GM21515 (cell line): Measurements from ENCODE around the gene SNRNP48.

Source experiments
- ATAC-seq: cut with Tn5 transposase; IDR thresholded peaks from one replicate; pipeline ENCODE4 v1.9.1; 2021; ENCODE audit not compliant: unreplicated experiment

Gene SNRNP48

GRCh38 chr6:7559196-7559595 lies 30.8 kb upstream of the SNRNP48 start:
- ATAC-seq, result no peak

DNA sequence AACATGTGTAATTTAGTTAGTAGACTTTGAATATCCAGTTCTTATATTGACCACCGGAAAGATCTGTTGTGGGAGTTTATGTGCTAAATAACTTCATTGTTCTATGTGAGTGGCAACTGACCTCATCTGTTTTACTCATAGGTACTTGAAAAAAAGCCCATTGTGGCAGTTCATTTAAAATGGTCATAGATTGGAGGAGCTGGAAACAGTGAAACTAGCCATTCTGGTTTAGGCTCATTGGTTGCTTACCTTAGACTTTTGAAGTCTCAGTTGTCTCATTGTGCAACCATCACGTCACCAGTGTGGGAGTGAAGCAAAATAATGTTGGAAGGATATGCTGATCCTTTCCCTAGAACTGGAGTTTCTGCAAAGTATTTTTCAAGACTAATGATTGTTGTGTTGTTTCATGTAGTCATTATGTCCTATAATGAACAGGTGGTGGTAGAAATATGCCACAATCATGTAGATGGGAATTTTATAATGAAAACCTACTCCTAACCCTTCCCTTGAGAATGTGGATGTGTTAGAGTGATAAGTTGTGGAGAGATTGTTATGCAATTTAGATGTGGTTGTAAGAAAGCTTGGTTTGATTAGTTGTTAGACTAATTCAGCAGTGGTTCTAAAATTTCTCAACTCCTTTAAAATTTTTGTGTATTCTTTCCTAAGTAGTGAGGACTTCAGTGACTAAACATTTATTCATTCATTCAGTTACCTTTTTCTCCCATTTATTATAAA lies 30.2 kb upstream of the SNRNP48 start:
- ATAC-seq, result no peak

DNA sequence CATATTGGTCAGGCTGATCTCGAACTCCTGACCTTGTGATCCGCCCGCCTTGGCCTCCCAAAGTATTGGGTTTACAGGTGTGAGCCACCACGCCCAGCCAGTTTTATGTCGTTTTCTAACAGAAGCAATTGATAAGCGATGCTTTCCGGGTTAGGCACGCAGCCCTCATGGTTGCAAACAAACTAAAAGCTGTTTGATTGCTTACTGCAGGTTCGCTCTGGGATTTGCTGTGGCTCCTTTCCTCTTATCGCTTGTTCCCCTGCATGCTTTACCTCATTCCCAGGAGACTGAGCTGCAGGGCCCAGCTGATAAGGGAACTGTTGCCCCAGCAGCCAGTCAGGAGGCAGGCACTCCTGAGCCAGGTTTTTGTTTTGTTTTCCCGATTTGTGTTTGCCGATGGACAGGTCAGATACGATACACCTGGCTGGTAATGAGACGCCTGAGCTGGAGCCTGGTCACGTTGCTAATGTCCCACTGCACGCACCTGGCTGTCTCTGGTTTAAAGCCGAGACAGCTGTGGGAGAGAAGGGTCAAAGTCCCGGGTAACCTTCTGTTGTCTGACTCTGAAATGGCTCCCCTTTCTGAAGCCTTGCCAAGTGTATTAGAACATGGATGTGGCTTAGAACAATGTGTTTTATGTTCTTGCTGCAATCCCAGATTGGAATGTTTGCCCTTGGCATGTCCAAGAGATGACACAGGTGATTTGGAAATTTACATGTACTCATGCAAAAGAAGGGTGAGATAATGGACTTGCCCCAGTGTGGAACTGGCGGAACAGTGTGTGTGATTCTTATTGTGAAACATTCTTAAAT lies 28.6 kb upstream of the SNRNP48 start:
- ATAC-seq, result no peak

GRCh38 chr6:7562769-7563168 lies 27.2 kb upstream of the SNRNP48 start:
- no peak for ATAC-seq

GRCh38 chr6:7566107-7566506 lies 23.9 kb upstream of the SNRNP48 start:
- no peak for ATAC-seq

- no peak for ATAC-seq
Observed at GRCh38 chr6:7566617-7567173, 23.3 kb upstream of the SNRNP48 start.

DNA sequence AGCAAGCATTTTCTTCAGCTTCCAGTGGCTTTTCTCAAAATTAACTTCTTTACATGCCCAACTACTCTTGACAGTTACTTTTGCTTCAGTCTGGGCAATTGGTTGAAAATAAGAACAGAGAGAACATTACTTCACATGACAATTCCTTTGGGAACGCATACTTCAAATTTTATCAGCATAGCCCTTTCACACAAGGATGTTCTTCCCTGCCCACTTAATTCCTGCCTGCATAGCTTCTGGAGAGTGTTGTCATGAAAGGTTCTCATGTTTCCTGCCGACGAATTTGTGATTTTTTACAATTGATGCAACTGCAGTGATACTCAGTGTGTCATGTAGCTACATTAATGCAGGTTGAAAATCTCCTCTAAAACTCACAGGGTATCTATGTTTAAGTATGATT lies 22.0 kb upstream of the SNRNP48 start:
- no peak for ATAC-seq

DNA sequence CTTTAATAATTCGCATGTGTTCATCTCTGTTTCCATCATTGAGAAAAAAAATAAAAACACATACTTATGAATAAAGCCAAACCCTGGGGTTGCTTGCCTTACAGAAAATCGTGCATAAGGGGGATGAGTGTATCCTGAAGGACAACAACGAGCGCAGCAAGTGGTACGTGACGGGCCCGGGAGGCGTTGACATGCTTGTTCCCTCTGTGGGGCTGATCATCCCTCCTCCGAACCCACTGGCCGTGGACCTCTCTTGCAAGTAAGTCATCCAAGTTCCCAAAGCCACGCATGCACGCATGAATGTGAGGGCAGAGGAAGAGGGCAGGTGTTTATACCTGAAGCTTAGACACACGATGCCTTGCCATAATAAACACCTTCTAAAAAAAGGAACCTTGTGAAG lies 20.9 kb upstream of the SNRNP48 start:
- ATAC-seq, result no peak

GRCh38 chr6:7572213-7572943 lies 17.6 kb upstream of the SNRNP48 start:
- ATAC-seq, result no peak

DNA sequence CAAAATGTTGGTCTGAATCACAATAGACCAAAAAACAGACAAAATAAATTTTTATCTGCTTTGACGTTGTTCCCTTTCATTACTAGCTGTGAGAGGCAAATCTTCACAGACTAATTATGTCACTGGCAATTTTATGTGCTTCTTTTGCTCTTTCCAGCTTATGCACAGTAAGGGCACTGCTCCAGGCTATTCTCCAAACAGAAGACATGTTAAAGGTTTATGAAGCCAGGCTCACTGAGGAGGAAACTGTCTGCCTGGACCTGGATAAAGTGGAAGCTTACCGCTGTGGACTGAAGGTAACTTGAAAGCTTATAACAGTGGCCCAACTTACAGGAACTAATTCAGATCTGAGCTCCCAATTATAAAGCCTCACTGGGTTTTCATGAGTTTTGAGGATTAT lies 15.5 kb upstream of the SNRNP48 start:
- no peak for ATAC-seq

- ATAC-seq, result no peak
Observed at GRCh38 chr6:7578516-7578915, 11.5 kb upstream of the SNRNP48 start.

GRCh38 chr6:7578931-7579330 lies 11.1 kb upstream of the SNRNP48 start:
- ATAC-seq, result no peak

- ATAC-seq, result no peak
Observed at GRCh38 chr6:7579851-7580250, 10.1 kb upstream of the SNRNP48 start.

DNA sequence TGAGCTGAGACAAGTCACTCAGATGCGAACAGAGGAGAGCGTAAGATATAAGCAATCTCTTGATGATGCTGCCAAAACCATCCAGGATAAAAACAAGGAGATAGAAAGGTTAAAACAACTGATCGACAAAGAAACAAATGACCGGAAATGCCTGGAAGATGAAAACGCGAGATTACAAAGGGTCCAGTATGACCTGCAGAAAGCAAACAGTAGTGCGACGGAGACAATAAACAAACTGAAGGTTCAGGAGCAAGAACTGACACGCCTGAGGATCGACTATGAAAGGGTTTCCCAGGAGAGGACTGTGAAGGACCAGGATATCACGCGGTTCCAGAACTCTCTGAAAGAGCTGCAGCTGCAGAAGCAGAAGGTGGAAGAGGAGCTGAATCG lies 9.5 kb upstream of the SNRNP48 start:
- ATAC-seq, result no peak

DNA sequence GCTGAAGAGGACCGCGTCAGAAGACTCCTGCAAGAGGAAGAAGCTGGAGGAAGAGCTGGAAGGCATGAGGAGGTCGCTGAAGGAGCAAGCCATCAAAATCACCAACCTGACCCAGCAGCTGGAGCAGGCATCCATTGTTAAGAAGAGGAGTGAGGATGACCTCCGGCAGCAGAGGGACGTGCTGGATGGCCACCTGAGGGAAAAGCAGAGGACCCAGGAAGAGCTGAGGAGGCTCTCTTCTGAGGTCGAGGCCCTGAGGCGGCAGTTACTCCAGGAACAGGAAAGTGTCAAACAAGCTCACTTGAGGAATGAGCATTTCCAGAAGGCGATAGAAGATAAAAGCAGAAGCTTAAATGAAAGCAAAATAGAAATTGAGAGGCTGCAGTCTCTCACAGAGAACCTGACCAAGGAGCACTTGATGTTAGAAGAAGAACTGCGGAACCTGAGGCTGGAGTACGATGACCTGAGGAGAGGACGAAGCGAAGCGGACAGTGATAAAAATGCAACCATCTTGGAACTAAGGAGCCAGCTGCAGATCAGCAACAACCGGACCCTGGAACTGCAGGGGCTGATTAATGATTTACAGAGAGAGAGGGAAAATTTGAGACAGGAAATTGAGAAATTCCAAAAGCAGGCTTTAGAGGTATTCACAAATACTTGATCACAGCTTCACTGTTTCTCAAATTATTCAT lies 8.9 kb upstream of the SNRNP48 start:
- no peak for ATAC-seq

DNA sequence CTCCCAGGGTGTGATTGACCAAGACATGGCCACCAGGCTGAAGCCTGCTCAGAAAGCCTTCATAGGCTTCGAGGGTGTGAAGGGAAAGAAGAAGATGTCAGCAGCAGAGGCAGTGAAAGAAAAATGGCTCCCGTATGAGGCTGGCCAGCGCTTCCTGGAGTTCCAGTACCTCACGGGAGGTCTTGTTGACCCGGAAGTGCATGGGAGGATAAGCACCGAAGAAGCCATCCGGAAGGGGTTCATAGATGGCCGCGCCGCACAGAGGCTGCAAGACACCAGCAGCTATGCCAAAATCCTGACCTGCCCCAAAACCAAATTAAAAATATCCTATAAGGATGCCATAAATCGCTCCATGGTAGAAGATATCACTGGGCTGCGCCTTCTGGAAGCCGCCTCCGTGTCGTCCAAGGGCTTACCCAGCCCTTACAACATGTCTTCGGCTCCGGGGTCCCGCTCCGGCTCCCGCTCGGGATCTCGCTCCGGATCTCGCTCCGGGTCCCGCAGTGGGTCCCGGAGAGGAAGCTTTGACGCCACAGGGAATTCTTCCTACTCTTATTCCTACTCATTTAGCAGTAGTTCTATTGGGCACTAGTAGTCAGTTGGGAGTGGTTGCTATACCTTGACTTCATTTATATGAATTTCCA lies 4.6 kb upstream of the SNRNP48 start:
- no peak for ATAC-seq

GRCh38 chr6:7587631-7588100 lies 2.3 kb upstream of the SNRNP48 start:
- no peak for ATAC-seq

DNA sequence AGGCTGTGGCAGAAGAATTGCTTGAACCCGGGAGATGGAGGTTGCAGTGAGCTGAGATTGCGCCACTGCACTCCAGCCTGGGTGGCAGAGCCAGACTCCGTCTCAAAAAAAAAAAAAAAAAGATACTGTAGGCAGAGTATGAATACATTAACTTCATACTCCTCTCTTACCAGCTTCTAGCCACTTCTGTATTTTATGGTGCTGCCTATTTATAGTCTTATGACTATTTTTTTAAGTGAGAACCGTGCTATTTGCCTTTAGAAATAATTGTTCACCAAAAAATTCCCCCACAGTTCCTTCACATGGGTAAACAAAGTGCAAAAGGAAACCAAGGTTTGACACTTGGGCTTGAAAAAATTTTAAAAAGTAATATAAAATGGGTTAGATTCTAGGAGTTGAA lies 1.5 kb upstream of the SNRNP48 start:
- no peak for ATAC-seq

GRCh38 chr6:7589221-7589620 lies 777 bp upstream of the SNRNP48 start:
- ATAC-seq, result no peak

GRCh38 chr6:7590918-7591302 lies 912 bp downstream of the SNRNP48 start:
- no peak for ATAC-seq
